SK-N-MC (cell line): ENCODE measurements around the gene ETV6.

Source experiments
- DNase-seq: peaks from one replicate; pipeline ENCODE4 v3.0.0-alpha.2; 2011; ENCODE audit warnings: low read depth, low spot score
- H3K27ac ChIP-seq: fragments of 200-600 bp; sonication (generic); 2 replicates; pipeline ENCODE4 v1.5.1; 2016; ENCODE audit warnings: mixed run types
- H3K36me3 ChIP-seq: fragments of 200-600 bp; sonication (generic); 2 replicates; pipeline ENCODE4 v1.6.1; 2017; ENCODE audit warnings: antibody characterized with exemption, low read length, mixed read lengths; ENCODE audit not compliant: insufficient read depth
- H3K4me3 ChIP-seq: fragments of 200-600 bp; sonication (generic); 2 replicates; pipeline ENCODE4 v1.5.1; 2016
- H3K9ac ChIP-seq: fragments of 200-600 bp; sonication (generic); 2 replicates; pipeline ENCODE4 v1.8.0; 2017; ENCODE audit warnings: mixed run types, mixed read lengths; ENCODE audit not compliant: insufficient read length
- H3K9me3 ChIP-seq: fragments of 200-600 bp; sonication (generic); 2 replicates; pipeline ENCODE4 v1.6.1; 2017; ENCODE audit warnings: low read depth, mild to moderate bottlenecking, antibody characterized with exemption, low read length, moderate library complexity, mixed read lengths
- EZH2 ChIP-seq: fragments of 200-600 bp; sonication (generic); IDR thresholded peaks from one replicate; pipeline ENCODE4 v1.6.1; 2017; ENCODE audit warnings: antibody characterized with exemption
- FOXP2 ChIP-seq: optimal IDR thresholded peaks from 2 replicates; pipeline ENCODE3; 2011; ENCODE audit warnings: mild to moderate bottlenecking, moderate library complexity; ENCODE audit not compliant: insufficient read depth; ENCODE audit errors: extremely low read length, control extremely low read depth
- POLR2AphosphoS5 ChIP-seq: IDR thresholded peaks from 2 replicates; pipeline ENCODE4 v1.6.1; 2012; ENCODE audit warnings: mild to moderate bottlenecking, low read depth, low read length, borderline replicate concordance

Gene ETV6

DNA sequence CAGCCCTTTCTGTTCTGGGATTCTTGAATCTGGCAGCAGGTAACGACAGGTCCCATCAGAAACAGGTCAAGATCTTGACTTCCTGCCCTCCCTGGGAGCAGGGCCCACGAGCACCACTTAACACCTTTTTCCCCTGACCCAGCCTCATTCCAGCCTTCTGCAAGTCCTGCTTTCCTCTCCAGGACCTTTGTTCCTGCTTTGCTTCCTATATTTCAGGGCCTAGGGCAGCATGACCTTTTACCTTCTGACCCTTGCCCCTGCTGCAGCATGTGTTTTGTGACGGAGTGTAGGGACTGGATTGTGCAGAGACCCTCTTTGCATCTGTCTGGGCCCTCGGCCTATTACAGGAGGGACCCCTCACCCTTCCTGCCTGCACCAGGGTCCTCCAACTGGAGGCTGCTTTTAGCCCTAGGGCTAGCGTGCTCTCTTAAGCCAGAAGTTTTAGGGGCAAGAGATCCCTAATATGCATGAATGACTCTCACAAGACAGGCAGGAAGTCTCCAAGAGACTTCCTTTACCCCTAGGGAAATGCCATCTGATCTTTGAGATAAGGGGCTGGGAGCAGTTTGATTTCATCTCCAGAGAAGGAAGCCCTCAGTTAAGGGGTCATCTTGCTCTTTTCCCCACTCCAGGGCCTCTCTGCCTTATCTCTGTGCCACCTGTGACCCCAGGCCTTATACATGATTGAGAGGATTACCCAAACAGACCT, 211.8 kb downstream of the ETV6 start:
- H3K9ac ChIP-seq: no peak overlapping the region
- H3K9me3 ChIP-seq: 0 out of 2 replicates have a peak, but pooled peaks cover 1% of the 10 kb centered on the region
- H3K4me3 ChIP-seq: peak overlapping the region; percentile 22; the same call in 1 of the 2 replicates
- no peaks in the 10 kb centered on the region for H3K36me3 ChIP-seq
- H3K27ac ChIP-seq: no peak overlapping the region
- no peak for DNase-seq
- TF ChIP-seq POLR2AphosphoS5 (no peak), EZH2 (no peak), FOXP2 (no peak)

DNA sequence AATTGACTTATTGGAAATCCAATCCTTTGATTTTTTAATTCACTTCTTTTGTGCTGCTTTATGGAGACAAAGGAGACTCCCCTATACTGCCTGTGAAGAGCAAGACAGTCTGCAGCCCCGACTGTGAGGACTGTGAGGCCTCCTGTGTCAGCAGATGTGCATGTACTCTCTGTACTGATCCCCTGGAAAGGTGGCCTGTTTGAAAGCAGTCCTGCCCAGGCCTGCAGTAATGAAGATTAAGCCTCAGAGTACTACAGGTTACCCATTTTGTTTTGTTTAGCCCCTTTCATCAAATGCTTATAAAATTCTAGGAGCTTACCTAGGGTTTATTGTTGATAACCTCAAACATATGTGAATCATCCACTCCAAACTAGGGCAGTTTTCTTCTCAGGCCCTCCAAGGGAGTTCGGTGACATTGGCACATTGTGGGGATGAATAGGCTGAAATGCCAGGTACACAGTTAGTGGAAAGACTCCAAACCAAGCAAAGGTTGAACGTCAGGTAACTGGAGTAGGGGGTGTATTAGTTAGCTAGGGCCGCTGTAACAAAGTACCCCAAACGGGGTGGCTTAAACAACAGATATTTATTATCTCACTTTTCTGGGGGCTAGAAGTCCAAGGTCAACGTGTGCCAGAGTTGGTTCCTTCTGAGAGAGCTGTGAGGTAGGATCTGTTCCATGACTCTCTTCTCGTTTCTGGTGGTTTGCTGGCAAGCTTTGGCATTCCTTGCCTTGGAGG, 212.6 kb downstream of the ETV6 start:
- no peaks in the 10 kb centered on the region for H3K36me3 ChIP-seq
- no peak overlapping the region for H3K27ac ChIP-seq
- H3K4me3 ChIP-seq: peak overlapping the region; percentile 22; the same call in 1 of the 2 replicates
- TF ChIP-seq EZH2 (no peak), FOXP2 (no peak), POLR2AphosphoS5 (no peak)
- no peak overlapping the region for H3K9ac ChIP-seq
- no peak for DNase-seq
- 0 out of 2 replicates have a peak, but pooled peaks cover 5% of the 10 kb centered on the region for H3K9me3 ChIP-seq

DNA sequence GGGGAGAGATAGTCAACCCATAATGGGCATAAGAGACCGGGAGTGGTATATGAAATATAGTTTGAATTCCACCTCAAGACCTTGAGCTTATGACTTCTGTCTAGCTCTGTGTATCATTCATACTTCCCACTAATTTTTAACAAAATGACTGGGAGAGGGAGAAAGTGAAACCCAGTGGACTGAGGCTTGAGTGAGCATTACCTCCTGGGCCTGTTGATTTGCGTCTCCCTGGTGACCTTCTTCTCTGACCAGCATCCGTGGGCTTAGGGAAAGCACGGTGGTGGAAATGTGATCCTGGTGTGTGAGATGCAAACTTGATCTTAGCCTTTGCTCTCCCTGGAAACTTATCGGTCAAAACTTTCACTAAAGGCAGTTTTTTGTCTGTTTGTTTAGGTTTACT, 213.3 kb downstream of the ETV6 start:
- no peak overlapping the region for H3K9ac ChIP-seq
- no peak for DNase-seq
- TF ChIP-seq FOXP2: no peak
- TF ChIP-seq POLR2AphosphoS5: no peak
- TF ChIP-seq EZH2: no peak
- H3K9me3 ChIP-seq: 0 out of 2 replicates have a peak, but pooled peaks cover 5% of the 10 kb centered on the region
- no peaks in the 10 kb centered on the region for H3K36me3 ChIP-seq
- H3K4me3 ChIP-seq: no peak overlapping the region
- H3K27ac ChIP-seq: no peak overlapping the region

DNA sequence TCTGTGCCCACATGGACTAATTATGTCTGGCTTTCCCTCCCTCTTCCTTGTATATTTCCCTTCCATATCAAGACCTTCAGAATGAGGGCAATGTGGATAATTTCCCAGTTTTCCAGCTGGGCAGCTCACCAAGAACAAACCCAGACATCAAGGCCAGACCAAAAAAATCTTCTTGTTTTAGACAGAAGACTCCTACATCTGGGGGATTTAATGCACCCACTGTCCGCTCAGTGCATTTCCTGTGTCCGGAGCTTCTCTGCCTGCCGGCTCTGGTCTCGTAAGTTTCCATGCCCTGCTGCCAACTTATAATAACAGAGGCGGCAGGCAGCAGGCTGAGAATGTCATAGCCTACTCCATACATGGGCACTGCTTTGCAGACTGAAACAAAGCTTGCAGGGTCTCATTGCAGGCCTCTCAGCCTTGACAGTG, 214.0 kb downstream of the ETV6 start:
- H3K4me3 ChIP-seq: no peak overlapping the region
- DNase-seq: no peak
- no peaks in the 10 kb centered on the region for H3K36me3 ChIP-seq
- TF ChIP-seq EZH2 (no peak), POLR2AphosphoS5 (no peak), FOXP2 (no peak)
- H3K9me3 ChIP-seq: 0 out of 2 replicates have a peak, but pooled peaks cover 5% of the 10 kb centered on the region
- H3K27ac ChIP-seq: no peak overlapping the region
- no peak overlapping the region for H3K9ac ChIP-seq

DNA sequence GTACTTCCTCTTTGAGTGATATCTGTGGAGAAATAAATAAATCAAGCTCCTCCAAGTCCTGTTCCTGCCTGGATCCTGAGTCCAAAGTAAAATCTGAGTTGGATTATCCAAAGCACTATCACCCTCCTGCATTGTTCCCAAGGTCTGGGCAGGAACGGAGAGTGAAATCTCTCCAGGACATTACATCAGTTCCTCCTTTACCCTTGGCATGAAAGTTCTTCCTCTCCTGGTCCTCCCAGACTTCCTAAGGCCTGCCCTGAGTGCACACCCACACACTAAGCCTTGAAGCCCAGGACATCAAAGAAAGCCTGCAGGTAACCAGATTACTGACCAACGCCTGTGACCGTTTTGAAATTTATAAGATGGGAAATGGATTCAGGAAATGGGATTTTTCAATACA, 214.5 kb downstream of the ETV6 start:
- DNase-seq: no peak
- no peak overlapping the region for H3K27ac ChIP-seq
- no peak overlapping the region for H3K9ac ChIP-seq
- no peaks in the 10 kb centered on the region for H3K36me3 ChIP-seq
- H3K9me3 ChIP-seq: 0 out of 2 replicates have a peak, but pooled peaks cover 5% of the 10 kb centered on the region
- H3K4me3 ChIP-seq: no peak overlapping the region
- TF ChIP-seq EZH2 (no peak), FOXP2 (no peak), POLR2AphosphoS5 (no peak)

DNA sequence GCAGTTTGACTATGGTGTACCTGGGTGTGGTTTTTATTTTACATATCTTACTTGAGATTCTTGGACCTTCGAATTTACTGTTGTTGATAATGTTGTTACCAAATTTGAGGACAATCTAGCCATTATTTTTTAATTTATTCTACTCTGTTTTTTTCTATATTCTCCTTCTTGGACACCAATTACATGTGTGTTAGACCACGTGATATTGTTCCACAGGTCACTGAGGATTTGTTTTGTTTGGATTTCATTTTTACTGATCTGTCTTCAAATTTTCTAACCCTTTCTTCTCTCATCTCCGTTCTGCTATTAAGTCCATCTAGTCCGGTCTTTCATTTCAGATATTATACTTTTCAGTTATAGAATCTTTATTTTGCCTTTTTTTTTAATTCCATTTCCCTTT, 216.3 kb downstream of the ETV6 start:
- no peak for DNase-seq
- Histone ChIP-seq H3K36me3 (no peaks in the 10 kb centered on the region; the same call in 1 of the 2 replicates), H3K9ac (no peak overlapping the region), H3K27ac (no peak overlapping the region), H3K4me3 (no peak overlapping the region), H3K9me3 (0 out of 2 replicates have a peak, but pooled peaks cover 5% of the 10 kb centered on the region)
- TF ChIP-seq FOXP2: no peak

DNA sequence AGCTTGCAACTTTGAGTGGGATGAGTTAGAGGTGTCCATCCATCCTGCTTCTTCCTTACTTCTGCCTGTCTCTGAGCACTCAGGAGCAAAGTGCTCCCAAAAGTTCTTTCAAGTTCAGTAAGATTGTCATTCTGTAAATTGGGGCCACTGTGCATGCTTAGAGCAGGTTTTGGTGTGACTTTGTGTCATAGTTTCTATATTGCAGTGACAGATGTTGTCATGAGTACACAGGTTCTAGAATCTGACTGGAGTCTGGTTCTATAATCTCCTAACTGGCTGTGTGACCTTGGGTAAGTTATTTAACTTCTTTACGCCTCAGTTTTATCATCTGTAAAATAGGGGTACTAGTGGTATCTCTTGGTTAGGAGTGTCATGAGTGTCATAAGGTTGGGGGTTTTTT, 218.6 kb downstream of the ETV6 start:
- H3K9me3 ChIP-seq: 0 out of 2 replicates have a peak, but pooled peaks cover 5% of the 10 kb centered on the region
- no peaks in the 10 kb centered on the region; the same call in 1 of the 2 replicates for H3K36me3 ChIP-seq
- DNase-seq: no peak
- H3K27ac ChIP-seq: no peak overlapping the region
- H3K4me3 ChIP-seq: no peak overlapping the region
- H3K9ac ChIP-seq: no peak overlapping the region
- TF ChIP-seq FOXP2: no peak
- no peak for TF ChIP-seq EZH2
- no peak for TF ChIP-seq POLR2AphosphoS5

DNA sequence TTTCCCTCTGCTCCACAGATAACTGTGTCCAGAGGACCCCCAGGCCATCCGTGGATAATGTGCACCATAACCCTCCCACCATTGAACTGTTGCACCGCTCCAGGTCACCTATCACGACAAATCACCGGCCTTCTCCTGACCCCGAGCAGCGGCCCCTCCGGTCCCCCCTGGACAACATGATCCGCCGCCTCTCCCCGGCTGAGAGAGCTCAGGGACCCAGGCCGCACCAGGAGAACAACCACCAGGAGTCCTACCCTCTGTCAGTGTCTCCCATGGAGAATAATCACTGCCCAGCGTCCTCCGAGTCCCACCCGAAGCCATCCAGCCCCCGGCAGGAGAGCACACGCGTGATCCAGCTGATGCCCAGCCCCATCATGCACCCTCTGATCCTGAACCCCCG, 219.9 kb downstream of the ETV6 start:
- H3K9ac ChIP-seq: no peak overlapping the region
- TF ChIP-seq EZH2 (no peak), FOXP2 (no peak), POLR2AphosphoS5 (no peak)
- no peak overlapping the region for H3K4me3 ChIP-seq
- H3K9me3 ChIP-seq: 0 out of 2 replicates have a peak, but pooled peaks cover 5% of the 10 kb centered on the region
- no peak for DNase-seq
- H3K36me3 ChIP-seq: no peaks in the 10 kb centered on the region; the same call in 1 of the 2 replicates
- H3K27ac ChIP-seq: no peak overlapping the region
